Esophagus squamous epithelium (tissue), 5 donors: ENCODE measurements around the gene FBXW2. TPM values are rescaled to one million over a fixed set of nuclear protein-coding genes. Genes with fewer than 3 reads are reported as not detected.

Source experiments
- DNase-seq: peaks from one replicate; lab custom pipeline; 2025; lab: John Stamatoyannopoulos, UW
- H3K27ac ChIP-seq, 4 donors: fragments of 200-600 bp; sonication (generic); one replicate each; pipeline ENCODE4 v1.5.1; 2016 to 2019; ENCODE audit warnings: mild to moderate bottlenecking in 1 of 4
- H3K27me3 ChIP-seq, 4 donors: fragments of 200-600 bp; sonication (generic); 1 replicate in 3 of 4; 2 replicates in 1 of 4; pipeline versions ENCODE4 v1.5.1 to v1.6.0; 2017 to 2021; ENCODE audit warnings: antibody characterized with exemption in 1 of 4
- H3K36me3 ChIP-seq, 3 donors: fragments of 200-600 bp; sonication (generic); one replicate each; pipeline ENCODE4 v1.5.1; 2016 to 2019
- H3K4me1 ChIP-seq, 3 donors: fragments of 200-600 bp; sonication (generic); one replicate each; pipeline ENCODE4 v1.5.1; 2017 to 2019
- H3K4me3 ChIP-seq, 4 donors: fragments of 200-600 bp; sonication (generic); 1 replicate in 3 of 4; 2 replicates in 1 of 4; pipeline ENCODE4 v1.5.1; 2016 to 2019; ENCODE audit warnings: mild to moderate bottlenecking in 2 of 4, moderate library complexity in 1 of 4
- H3K9me3 ChIP-seq, 3 donors: fragments of 200-600 bp; sonication (generic); one replicate each; pipeline ENCODE4 v1.5.1; 2016 to 2019
- POLR2A ChIP-seq, 4 donors: fragments of 450-650 bp; IDR thresholded peaks; one replicate each; pipeline ENCODE4 v1.6.1; 2017; ENCODE audit warnings: antibody characterized with exemption in 4 of 4, mild to moderate bottlenecking in 4 of 4, moderate library complexity in 3 of 4
- WGBS, 2 donors: methylation state at CpG; one replicate each; pipeline ENCODE4 v1.1.5; 2018; 5-methylcytosine and 5-hydroxymethylcytosine counted together
- intact Hi-C: fragments of 100-400 bp; cut with DNase I; formaldehyde crosslinking; loops from one replicate; pipeline ENCODE4 v1.15.0; 2022
- total RNA-seq, 4 donors: library from RNA; depleted of rRNA; stranded (reverse); fragments of >200 nt; gene quantifications; one replicate each; pipeline ENCODE4 v1.1.0, GENCODE V29; 2016
- TF ChIP-seq, protein P1 (sequence below), 6 experiments: fragments of 450-650 bp in 4 of 6; fragments of 200-600 bp in 2 of 6; sonication (generic) in 2 of 6; IDR thresholded peaks; one replicate each; pipeline ENCODE4 v1.5.1; 2016 to 2019; ENCODE audit warnings: antibody characterized with exemption in 6 of 6, mild to moderate bottlenecking in 4 of 6, moderate library complexity in 4 of 6
- donor health status: DM: yes; HTN: yes; CAD: no.

The FBXW2 gene
- total RNA-seq, 4 donors from 2014 or later = 23.1 to 41.6 (median 31.7) TPM

DNA sequence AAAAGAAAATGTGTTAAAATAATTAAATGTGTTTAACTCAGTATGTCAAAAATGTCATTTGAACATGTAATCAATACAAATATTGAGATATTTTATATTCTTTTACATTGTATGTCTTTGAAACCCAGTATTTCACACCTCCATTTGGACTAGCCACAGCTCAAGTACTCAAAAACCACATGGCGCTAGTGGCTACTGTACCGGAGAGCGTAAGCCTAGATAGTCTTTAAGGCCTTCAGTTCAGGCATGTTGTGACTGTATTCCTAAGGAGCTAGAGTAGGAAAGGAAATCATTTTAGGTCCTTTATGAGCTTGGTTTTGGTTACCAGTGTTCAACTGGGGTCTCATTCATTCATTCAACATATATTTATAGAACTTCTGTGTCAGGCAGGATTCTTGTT, 12.8 kb downstream of the FBXW2 start:
- Histone ChIP-seq H3K4me3 (no peak overlapping the region), H3K4me1 (peaks cover 0 to 27% (median 0%) of the 10 kb centered on the region in 3 donors), H3K36me3 (peaks cover 7 to 83% (median 9%) of the 10 kb centered on the region in 3 donors), H3K27ac (no peak overlapping the region), H3K27me3 (no peaks in the 10 kb centered on the region), H3K9me3 (no peaks in the 10 kb centered on the region)
- 95 to 96% methylated on average over 3 of the region's 3 CpGs for WGBS, 2 donors
- DNase-seq = no peak
- intact Hi-C loops = no loop called here
- no peak for TF ChIP-seq POLR2A (IDR thresholded peaks at IDR 0.05)
- TF ChIP-seq, protein P1, sequence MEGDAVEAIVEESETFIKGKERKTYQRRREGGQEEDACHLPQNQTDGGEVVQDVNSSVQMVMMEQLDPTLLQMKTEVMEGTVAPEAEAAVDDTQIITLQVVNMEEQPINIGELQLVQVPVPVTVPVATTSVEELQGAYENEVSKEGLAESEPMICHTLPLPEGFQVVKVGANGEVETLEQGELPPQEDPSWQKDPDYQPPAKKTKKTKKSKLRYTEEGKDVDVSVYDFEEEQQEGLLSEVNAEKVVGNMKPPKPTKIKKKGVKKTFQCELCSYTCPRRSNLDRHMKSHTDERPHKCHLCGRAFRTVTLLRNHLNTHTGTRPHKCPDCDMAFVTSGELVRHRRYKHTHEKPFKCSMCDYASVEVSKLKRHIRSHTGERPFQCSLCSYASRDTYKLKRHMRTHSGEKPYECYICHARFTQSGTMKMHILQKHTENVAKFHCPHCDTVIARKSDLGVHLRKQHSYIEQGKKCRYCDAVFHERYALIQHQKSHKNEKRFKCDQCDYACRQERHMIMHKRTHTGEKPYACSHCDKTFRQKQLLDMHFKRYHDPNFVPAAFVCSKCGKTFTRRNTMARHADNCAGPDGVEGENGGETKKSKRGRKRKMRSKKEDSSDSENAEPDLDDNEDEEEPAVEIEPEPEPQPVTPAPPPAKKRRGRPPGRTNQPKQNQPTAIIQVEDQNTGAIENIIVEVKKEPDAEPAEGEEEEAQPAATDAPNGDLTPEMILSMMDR (IDR thresholded peaks at IDR 0.05) = no peak

DNA sequence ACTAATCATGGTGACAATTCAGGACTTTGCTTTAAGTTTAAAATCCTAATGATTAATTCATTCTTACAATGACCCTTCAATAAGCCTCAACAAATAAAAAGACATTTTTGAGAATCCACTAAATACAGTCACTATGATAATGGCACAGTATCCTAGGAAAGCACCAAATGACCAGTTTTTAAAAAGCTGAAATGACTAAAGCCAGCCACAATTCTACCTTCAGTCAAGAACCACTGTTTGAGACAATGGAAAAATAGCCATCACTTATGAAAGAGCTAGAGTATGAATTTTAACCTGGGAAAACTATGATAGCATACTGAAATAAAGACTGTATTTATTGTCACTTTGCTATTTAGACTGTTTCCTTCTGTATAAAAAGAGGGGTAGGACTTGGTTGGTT, 14.0 kb downstream of the FBXW2 start:
- DNase-seq = no peak
- Histone ChIP-seq H3K27ac (no peak overlapping the region), H3K9me3 (no peaks in the 10 kb centered on the region), H3K36me3 (peaks cover 7 to 83% (median 9%) of the 10 kb centered on the region in 3 donors), H3K4me1 (peaks cover 0 to 21% (median 0%) of the 10 kb centered on the region in 3 donors), H3K4me3 (no peak overlapping the region), H3K27me3 (no peaks in the 10 kb centered on the region)
- TF ChIP-seq, protein P1 (IDR thresholded peaks at IDR 0.05) = no peak
- no peak for TF ChIP-seq POLR2A (IDR thresholded peaks at IDR 0.05)
- intact Hi-C loops = no loop called here

GRCh38 chr9:120778758-120779157, 14.5 kb downstream of the FBXW2 start:
- peaks cover 0 to 18% (median 0%) of the 10 kb centered on the region in 3 donors for H3K4me1 ChIP-seq
- H3K27ac ChIP-seq = no peak overlapping the region
- H3K27me3 ChIP-seq = no peaks in the 10 kb centered on the region
- intact Hi-C loops = no loop called here
- DNase-seq = no peak
- H3K9me3 ChIP-seq = no peaks in the 10 kb centered on the region
- 40 to 52% methylated on average over 2 of the region's 2 CpGs for WGBS, 2 donors
- no peak for TF ChIP-seq POLR2A (IDR thresholded peaks at IDR 0.05)
- no peak overlapping the region for H3K4me3 ChIP-seq
- H3K36me3 ChIP-seq = peaks cover 9 to 86% (median 9%) of the 10 kb centered on the region in 3 donors

DNA sequence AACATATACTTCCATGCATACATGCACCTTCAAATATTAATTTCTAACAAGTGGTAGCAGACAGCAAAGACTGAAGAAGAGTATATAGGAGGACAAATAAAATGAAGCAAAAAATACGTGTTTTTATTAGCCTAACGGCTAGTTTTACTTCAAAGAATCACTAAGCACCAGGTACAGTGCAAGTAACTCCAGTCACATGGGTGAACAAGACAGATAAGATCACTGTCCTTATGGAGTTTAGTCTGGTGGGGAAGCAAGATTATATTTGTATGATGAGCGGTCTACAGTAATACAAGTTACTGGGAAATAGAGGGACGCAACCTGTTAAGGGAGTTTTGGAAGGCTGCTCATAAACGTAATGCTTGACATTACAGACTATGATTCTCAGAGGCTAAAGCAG, 16.0 kb downstream of the FBXW2 start:
- intact Hi-C loops = no loop called here
- WGBS, 2 donors = 90 to 93% methylated on average over 5 of the region's 5 CpGs
- TF ChIP-seq, protein P1 (IDR thresholded peaks at IDR 0.05) = no peak
- no peak for TF ChIP-seq POLR2A (IDR thresholded peaks at IDR 0.05)
- Histone ChIP-seq H3K27me3 (no peaks in the 10 kb centered on the region), H3K36me3 (peaks cover 9 to 88% (median 14%) of the 10 kb centered on the region in 3 donors), H3K9me3 (no peaks in the 10 kb centered on the region), H3K27ac (no peak overlapping the region), H3K4me1 (peaks cover 0 to 18% (median 0%) of the 10 kb centered on the region in 3 donors), H3K4me3 (no peak overlapping the region)
- DNase-seq = no peak

DNA sequence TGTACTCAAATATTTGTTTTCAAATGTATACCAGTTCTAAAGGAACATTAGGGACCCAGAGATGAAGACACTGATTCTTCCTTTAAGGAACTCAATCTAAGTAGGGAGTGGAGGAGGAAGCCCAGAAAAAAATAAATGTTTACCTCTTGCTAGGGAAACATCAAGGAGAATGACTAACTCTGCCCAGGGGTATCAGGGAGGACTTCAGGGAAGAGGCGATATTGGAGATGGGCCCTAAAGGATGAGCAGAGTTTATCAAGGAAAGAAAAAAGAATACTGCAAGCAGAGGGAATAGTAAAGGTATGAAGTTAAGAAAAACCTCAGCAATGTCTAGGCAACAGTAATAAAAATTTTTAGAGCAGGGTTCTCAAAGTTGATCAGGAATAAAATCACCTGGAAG, 16.4 kb downstream of the FBXW2 start:
- TF ChIP-seq POLR2A (IDR thresholded peaks at IDR 0.05) = no peak
- TF ChIP-seq, protein P1 (IDR thresholded peaks at IDR 0.05) = no peak
- Histone ChIP-seq H3K27ac (no peak overlapping the region), H3K9me3 (no peaks in the 10 kb centered on the region), H3K4me1 (peaks cover 0 to 18% (median 0%) of the 10 kb centered on the region in 3 donors), H3K27me3 (no peaks in the 10 kb centered on the region), H3K36me3 (peaks cover 9 to 88% (median 18%) of the 10 kb centered on the region in 3 donors), H3K4me3 (no peak overlapping the region)
- intact Hi-C loops = no loop called here
- WGBS, 2 donors = 90 to 100% methylated on average over 1 of the region's 1 CpG
- DNase-seq = no peak

GRCh38 chr9:120775859-120776258, 17.4 kb downstream of the FBXW2 start:
- no peak overlapping the region for H3K27ac ChIP-seq
- no peaks in the 10 kb centered on the region for H3K27me3 ChIP-seq
- peaks cover 0 to 18% (median 0%) of the 10 kb centered on the region in 3 donors for H3K4me1 ChIP-seq
- H3K9me3 ChIP-seq = no peaks in the 10 kb centered on the region
- whole genome bisulfite sequencing, 2 donors = 40 to 47% methylated on average over 5 of the region's 5 CpGs
- no peak overlapping the region for H3K4me3 ChIP-seq
- TF ChIP-seq, protein P1 (IDR thresholded peaks at IDR 0.05) = no peak
- no peak for TF ChIP-seq POLR2A (IDR thresholded peaks at IDR 0.05)
- H3K36me3 ChIP-seq = peaks cover 9 to 96% (median 26%) of the 10 kb centered on the region in 3 donors
- intact Hi-C loops = no loop called here
- no peak for DNase-seq
